RWPE2 (cell line): Measurements from ENCODE around the gene RSRC1.
"Not testable (repeated sequence)": the region's sequence is repeated elsewhere in the genome, so short reads cannot be mapped to it uniquely, and the experiment has no call there.

Experiments
- ATAC-seq: fragments of 200-7000 bp; cut with Tn5 transposase; 3 replicates; pipeline ENCODE4 v1.9.1; 2021; ENCODE audit warnings: low read depth
- DNase-seq: peaks from one replicate; pipeline ENCODE4 v3.0.0-alpha.2; 2020; ENCODE audit warnings: low spot score
- H3K27ac ChIP-seq: fragments of 450-650 bp; 2 replicates; pipeline ENCODE4 v1.5.1; 2017; ENCODE audit warnings: mild to moderate bottlenecking; ENCODE audit not compliant: poor library complexity, severe bottlenecking
- H3K27me3 ChIP-seq: fragments of 250-450 bp; sonication (Bioruptor Pico); 2 replicates; pipeline ENCODE4 v1.5.1; 2021; ENCODE audit warnings: mild to moderate bottlenecking, moderate library complexity; ENCODE audit not compliant: insufficient read depth, poor library complexity, severe bottlenecking
- H3K36me3 ChIP-seq: fragments of 250-450 bp; sonication (Bioruptor Pico); 2 replicates; pipeline ENCODE4 v1.5.1; 2020; ENCODE audit warnings: low read depth, mild to moderate bottlenecking, moderate library complexity
- H3K4me1 ChIP-seq: fragments of 250-450 bp; sonication (Bioruptor Pico); 2 replicates; pipeline ENCODE4 v1.5.1; 2021; ENCODE audit warnings: mild to moderate bottlenecking, moderate library complexity; ENCODE audit not compliant: insufficient read depth, poor library complexity, severe bottlenecking
- H3K4me3 ChIP-seq: fragments of 250-450 bp; sonication (Bioruptor Pico); 2 replicates; pipeline ENCODE4 v1.5.1; 2021; ENCODE audit warnings: mild to moderate bottlenecking, moderate library complexity; ENCODE audit not compliant: severe bottlenecking
- H3K9me3 ChIP-seq: fragments of 250-450 bp; sonication (Bioruptor Pico); 2 replicates; pipeline ENCODE4 v1.5.1; 2021; ENCODE audit warnings: mild to moderate bottlenecking, moderate library complexity; ENCODE audit not compliant: severe bottlenecking
- CTCF ChIP-seq: fragments of 450-650 bp; IDR thresholded peaks from one replicate; pipeline ENCODE4 v1.5.1; 2017; ENCODE audit warnings: mild to moderate bottlenecking, moderate library complexity; ENCODE audit not compliant: poor library complexity, severe bottlenecking

RSRC1 gene

DNA sequence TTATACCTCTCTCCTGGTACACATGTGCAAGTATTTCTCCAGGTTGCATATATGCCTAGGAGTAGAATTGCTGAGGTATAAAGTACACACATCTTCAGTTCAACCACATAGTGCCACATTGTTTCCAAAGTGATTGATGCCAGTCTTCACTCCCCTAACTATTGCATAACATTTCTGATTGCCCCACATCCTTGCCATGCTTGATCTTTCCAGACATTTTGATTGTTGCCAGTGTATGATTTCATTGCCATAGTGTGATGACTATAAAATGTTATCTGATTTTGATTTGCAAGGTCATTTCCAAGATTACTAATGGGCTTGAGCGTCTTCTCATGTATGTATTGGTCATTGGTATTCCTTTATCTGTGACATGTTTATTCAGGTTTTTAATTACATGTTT lies 400.0 kb downstream of the RSRC1 start:
- no peak for TF ChIP-seq CTCF

GRCh38 chr3:158516729-158517128 lies 406.8 kb downstream of the RSRC1 start:
- ATAC-seq, H3K4me3 ChIP-seq, DNase-seq, H3K4me1 ChIP-seq, H3K27ac ChIP-seq, H3K27me3 ChIP-seq, H3K9me3 ChIP-seq, H3K36me3 ChIP-seq: not testable (repeated sequence)

More for the DNA sequence above, 400.0 kb downstream of the RSRC1 start:
- Histone ChIP-seq H3K27ac (no peak overlapping the region), H3K36me3 (no peaks in the 10 kb centered on the region), H3K27me3 (no peaks in the 10 kb centered on the region), H3K4me3 (no peak overlapping the region), H3K4me1 (no peaks in the 10 kb centered on the region), H3K9me3 (no peaks in the 10 kb centered on the region)
- ATAC-seq = no peak
- no peak for DNase-seq

- ATAC-seq (no peak), DNase-seq (no peak)
- TF ChIP-seq CTCF = no peak
- no peaks in the 10 kb centered on the region for H3K27me3 ChIP-seq
- H3K27ac ChIP-seq = no peak overlapping the region
- peaks cover 8% of the 10 kb centered on the region for H3K4me1 ChIP-seq
- H3K36me3 ChIP-seq = no peaks in the 10 kb centered on the region
- H3K4me3 ChIP-seq = no peak overlapping the region
- no peaks in the 10 kb centered on the region for H3K9me3 ChIP-seq
Observed at GRCh38 chr3:158519776-158520175, 409.9 kb downstream of the RSRC1 start.

GRCh38 chr3:158520433-158520832 lies 410.5 kb downstream of the RSRC1 start:
- no peaks in the 10 kb centered on the region for H3K27me3 ChIP-seq
- DNase-seq (no peak), ATAC-seq (no peak)
- H3K4me3 ChIP-seq = no peak overlapping the region
- peaks cover 8% of the 10 kb centered on the region for H3K4me1 ChIP-seq
- no peak overlapping the region for H3K27ac ChIP-seq
- no peak for TF ChIP-seq CTCF
- H3K9me3 ChIP-seq = no peaks in the 10 kb centered on the region
- H3K36me3 ChIP-seq = no peaks in the 10 kb centered on the region

DNA sequence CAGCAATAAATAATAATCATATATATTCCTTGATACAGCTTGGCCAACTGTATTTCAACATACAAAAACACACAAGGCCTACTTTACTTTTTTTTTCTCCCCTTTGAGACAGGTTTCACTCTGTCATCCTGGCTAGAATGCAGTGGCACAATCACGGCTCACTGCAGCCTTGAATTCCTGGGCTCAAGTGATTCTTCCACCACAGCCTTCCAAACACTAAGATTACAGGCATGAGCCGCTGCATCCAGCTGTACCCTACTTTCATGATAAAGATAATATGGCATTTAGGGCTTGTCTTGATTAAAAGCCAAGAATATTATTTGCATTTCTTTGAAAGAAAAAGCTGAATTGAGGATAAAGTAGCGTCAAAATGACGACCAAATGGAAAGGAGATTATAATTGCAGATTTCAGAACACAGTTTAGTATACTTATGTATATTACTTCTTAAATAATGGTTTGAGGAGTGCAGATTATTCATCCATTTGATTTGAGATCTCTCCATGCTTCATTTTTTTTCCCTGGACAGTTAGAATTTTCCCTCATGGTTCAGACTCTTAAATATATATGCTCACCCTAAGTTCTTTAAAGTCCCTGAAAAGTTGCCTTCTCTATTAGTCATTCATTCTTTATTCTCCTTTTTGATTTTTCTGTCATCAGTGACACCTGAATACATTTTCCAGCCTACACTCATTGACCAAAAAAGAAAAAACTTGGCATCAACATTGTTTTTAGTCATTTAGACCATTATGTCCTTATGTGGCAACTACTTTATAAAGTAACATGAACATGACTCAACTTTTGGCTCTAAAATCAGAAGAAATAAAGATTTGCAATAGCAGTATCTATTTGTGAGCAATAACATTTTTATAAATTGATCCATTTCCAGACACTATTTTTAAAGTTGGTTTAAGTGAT lies 412.6 kb downstream of the RSRC1 start:
- H3K4me3 ChIP-seq = no peak overlapping the region
- no peaks in the 10 kb centered on the region for H3K36me3 ChIP-seq
- H3K9me3 ChIP-seq = no peaks in the 10 kb centered on the region
- H3K27ac ChIP-seq = no peak overlapping the region
- ATAC-seq = peak; percentile 29; the same call in 1 of the 3 replicates
- peaks cover 8% of the 10 kb centered on the region for H3K4me1 ChIP-seq
- DNase-seq = no peak
- TF ChIP-seq CTCF = no peak
- H3K27me3 ChIP-seq = no peaks in the 10 kb centered on the region
